Stomach (tissue), 9 donors: ENCODE measurements around the gene BCR. TPM values are rescaled to one million over a fixed set of nuclear protein-coding genes. Genes with fewer than 3 reads are reported as not detected.

Experiments used
- DNase-seq, 2 donors: peaks; one replicate each; pipeline versions ENCODE4 v3.0.0 to v3.0.0-alpha.2; 2013 to 2019
- H3K27ac ChIP-seq, 5 donors: fragments of 200-600 bp in 4 of 5; sonication (generic) in 4 of 5; one replicate each; pipeline ENCODE4 v1.5.1; 2013 to 2019; ENCODE audit warnings: mild to moderate bottlenecking in 1 of 5, moderate library complexity in 1 of 5
- H3K27me3 ChIP-seq, 3 donors: fragments of 200-600 bp; sonication (generic); one replicate each; pipeline ENCODE4 v1.5.1; 2017 to 2019; ENCODE audit warnings: mixed run types in 1 of 3
- H3K36me3 ChIP-seq, 4 donors: fragments of 200-600 bp; sonication (generic); 1 replicate in 3 of 4; 2 replicates in 1 of 4; pipeline ENCODE4 v1.5.1; 2016 to 2019
- H3K4me1 ChIP-seq, 4 donors: fragments of 200-600 bp; sonication (generic); one replicate each; pipeline ENCODE4 v1.5.1; 2016 to 2019
- H3K4me3 ChIP-seq, 4 donors: fragments of 200-600 bp; sonication (generic) in 3 of 4; one replicate each; pipeline ENCODE4 v1.5.1; 2016 to 2019; ENCODE audit warnings: mild to moderate bottlenecking in 1 of 4
- H3K9me3 ChIP-seq, 4 donors: fragments of 200-600 bp; sonication (generic); one replicate each; pipeline ENCODE4 v1.5.1; 2016 to 2019
- EP300 ChIP-seq: sonication (generic); formaldehyde crosslinking; IDR thresholded peaks from one replicate; pipeline ENCODE4 v1.6.1; 2017; ENCODE audit warnings: antibody characterized with exemption
- POLR2A ChIP-seq, 4 donors: fragments of 450-650 bp; IDR thresholded peaks; one replicate each; pipeline ENCODE4 v1.6.1; 2016; ENCODE audit warnings: antibody characterized with exemption in 4 of 4, control low read depth in 2 of 4, mild to moderate bottlenecking in 1 of 4, moderate library complexity in 1 of 4
- POLR2AphosphoS5 ChIP-seq, 3 donors: sonication (generic); formaldehyde crosslinking; IDR thresholded peaks; one replicate each; pipeline ENCODE4 v1.6.1; 2016; ENCODE audit warnings: antibody characterized with exemption in 3 of 3
- WGBS, 5 donors: extraction: QIAGEN DNeasy Blood & Tissue Kit in 3 of 5; methylation state at CpG; one replicate each; pipeline versions ENCODE4 v1.1.5 to v1.1.7; 2013 to 2018; 5-methylcytosine and 5-hydroxymethylcytosine counted together
- intact Hi-C: fragments of 100-400 bp; cut with DNase I; formaldehyde crosslinking; loops from one replicate; pipeline ENCODE4 v1.15.1; 2023; ENCODE audit warnings: low total_unique reads
- polyA plus RNA-seq, 3 donors: library from polyadenylated mRNA; stranded (reverse); fragments of 200-250 nt; gene quantifications; one replicate each; pipeline ENCODE4 v1.2.3, GENCODE V29; 2013
- total RNA-seq, 5 donors: library from RNA; depleted of rRNA; stranded (reverse); fragments of >200 nt; gene quantifications; one replicate each; pipeline versions ENCODE4 v1.1.0 to v1.2.3, GENCODE V29; 2014 to 2016
- TF ChIP-seq, protein P1 (sequence below), 7 experiments: fragments of 450-650 bp in 4 of 7; fragments of 200-600 bp in 3 of 7; sonication (generic) in 3 of 7; IDR thresholded peaks; one replicate each; pipeline ENCODE4 v1.5.1; 2016 to 2019; ENCODE audit warnings: antibody characterized with exemption in 7 of 7, control low read depth in 2 of 7, mild to moderate bottlenecking in 1 of 7
- donor health status: healthy with polysubstance abuse.
- donor health status: Bipolar disorder and iron deficiency.
- donor health status: healthy.

The BCR gene
- total and polyA plus RNA-seq, 8 donors = 10.4 to 80.1 (median 19.6) TPM

DNA sequence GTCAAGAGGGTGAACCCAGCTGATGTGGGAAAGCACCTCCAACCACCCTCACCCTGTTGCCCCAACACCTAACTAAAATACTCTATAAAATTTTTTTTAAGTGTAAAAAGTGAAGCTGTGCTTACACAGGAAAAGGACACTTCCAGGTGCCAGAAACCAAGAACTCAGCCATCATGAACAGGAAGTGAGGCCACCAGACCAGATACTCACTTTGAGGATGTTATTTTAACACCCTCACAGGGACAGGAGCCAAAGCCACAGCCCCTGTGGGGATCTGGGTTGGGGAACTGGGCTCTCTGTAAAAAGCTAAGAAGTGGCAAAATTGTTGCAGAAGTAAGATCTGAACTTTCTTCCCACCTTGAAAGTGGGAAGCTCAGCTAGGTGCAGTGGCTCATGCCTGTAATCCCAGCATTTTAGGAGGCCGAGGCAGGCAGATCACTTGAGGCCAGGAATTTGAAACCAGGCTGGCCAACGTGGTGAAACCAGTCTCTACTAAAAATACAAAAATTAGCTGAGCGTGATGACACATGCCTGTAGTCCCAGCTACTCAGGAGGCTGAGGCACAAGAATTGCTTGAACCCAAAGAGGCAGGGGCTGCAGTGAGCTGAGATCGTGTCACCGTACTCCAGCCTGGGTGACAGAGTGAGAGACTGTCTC is 42.3 kb upstream of the BCR start:
- DNase-seq = peak in 1 of 2 donors; percentile 61
- WGBS, 5 donors = 65 to 78% (median 73%) methylated on average over 5 of the region's 5 CpGs
- TF ChIP-seq, protein P1, sequence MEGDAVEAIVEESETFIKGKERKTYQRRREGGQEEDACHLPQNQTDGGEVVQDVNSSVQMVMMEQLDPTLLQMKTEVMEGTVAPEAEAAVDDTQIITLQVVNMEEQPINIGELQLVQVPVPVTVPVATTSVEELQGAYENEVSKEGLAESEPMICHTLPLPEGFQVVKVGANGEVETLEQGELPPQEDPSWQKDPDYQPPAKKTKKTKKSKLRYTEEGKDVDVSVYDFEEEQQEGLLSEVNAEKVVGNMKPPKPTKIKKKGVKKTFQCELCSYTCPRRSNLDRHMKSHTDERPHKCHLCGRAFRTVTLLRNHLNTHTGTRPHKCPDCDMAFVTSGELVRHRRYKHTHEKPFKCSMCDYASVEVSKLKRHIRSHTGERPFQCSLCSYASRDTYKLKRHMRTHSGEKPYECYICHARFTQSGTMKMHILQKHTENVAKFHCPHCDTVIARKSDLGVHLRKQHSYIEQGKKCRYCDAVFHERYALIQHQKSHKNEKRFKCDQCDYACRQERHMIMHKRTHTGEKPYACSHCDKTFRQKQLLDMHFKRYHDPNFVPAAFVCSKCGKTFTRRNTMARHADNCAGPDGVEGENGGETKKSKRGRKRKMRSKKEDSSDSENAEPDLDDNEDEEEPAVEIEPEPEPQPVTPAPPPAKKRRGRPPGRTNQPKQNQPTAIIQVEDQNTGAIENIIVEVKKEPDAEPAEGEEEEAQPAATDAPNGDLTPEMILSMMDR (IDR thresholded peaks at IDR 0.05) = no peak
- no peak for TF ChIP-seq POLR2A (IDR thresholded peaks at IDR 0.05)
- TF ChIP-seq POLR2AphosphoS5 (IDR thresholded peaks at IDR 0.05) = no peak
- no peak for TF ChIP-seq EP300
- Histone ChIP-seq H3K4me1 (peaks cover 15 to 32% (median 20%) of the 10 kb centered on the region in 4 donors), H3K27ac (peak overlapping the region in 4 of 5 donors; percentile 17 to 68 (median 34)), H3K27me3 (no peaks in the 10 kb centered on the region), H3K9me3 (no peaks in the 10 kb centered on the region), H3K4me3 (no peak overlapping the region), H3K36me3 (no peaks in the 10 kb centered on the region)
- intact Hi-C loops = loop anchor here (10.0 kb wide), 1 partner anchor 283 kb away; no protein-coding TSS in a partner anchor

DNA sequence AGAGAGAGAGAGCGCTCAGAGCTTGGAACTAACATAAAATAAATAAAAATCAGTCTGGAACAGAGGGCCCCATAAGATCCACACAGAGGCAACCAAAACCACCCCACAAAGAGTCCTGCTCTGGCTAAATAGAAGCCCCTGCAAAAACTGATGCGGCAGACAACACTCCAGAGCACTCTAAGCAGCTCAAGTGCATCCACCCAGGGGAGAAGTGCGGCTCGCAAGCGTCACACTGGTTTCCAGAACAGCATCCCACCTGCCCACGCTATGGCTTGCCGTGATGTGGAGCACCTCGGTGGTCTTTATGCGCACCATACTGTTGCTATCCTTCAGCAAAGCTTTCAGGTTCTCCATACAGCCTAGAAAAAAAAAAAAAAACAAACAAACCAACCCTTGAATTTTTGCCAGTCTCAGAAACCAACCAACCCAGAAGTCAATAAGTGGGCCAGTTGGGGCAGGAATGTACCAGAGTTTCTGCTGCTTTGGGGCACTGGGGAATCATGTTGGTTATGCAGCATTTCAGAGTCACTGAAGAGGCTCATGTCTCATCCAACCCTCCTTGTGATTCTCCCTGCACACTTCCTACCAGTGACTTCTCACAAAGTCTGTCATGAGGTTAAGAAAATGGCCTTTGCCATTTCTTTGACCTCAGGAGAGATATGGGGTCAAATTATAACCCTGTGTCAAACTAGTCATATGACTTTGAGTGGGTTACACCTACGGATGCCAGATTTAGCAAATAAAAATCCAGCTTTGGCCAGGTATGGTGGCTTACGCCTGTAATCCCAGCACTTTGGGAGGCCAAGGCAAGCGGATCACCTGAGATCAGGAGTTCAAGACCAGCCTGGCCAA is 41.5 kb upstream of the BCR start:
- Histone ChIP-seq H3K9me3 (no peaks in the 10 kb centered on the region), H3K4me1 (peaks cover 15 to 32% (median 20%) of the 10 kb centered on the region in 4 donors), H3K27me3 (no peaks in the 10 kb centered on the region), H3K27ac (peak overlapping the region in 2 of 5 donors; percentile 50 to 68), H3K36me3 (no peaks in the 10 kb centered on the region), H3K4me3 (no peak overlapping the region)
- no peak for DNase-seq
- intact Hi-C loops = loop anchor here (10.0 kb wide), 1 partner anchor 284 kb away; no protein-coding TSS in a partner anchor
- 89 to 94% (median 93%) methylated on average over 12 of the region's 12 CpGs for WGBS, 5 donors
- no peak for TF ChIP-seq POLR2A (IDR thresholded peaks at IDR 0.05)
- no peak for TF ChIP-seq POLR2AphosphoS5 (IDR thresholded peaks at IDR 0.05)
- TF ChIP-seq, protein P1 (IDR thresholded peaks at IDR 0.05) = no peak
- no peak for TF ChIP-seq EP300

DNA sequence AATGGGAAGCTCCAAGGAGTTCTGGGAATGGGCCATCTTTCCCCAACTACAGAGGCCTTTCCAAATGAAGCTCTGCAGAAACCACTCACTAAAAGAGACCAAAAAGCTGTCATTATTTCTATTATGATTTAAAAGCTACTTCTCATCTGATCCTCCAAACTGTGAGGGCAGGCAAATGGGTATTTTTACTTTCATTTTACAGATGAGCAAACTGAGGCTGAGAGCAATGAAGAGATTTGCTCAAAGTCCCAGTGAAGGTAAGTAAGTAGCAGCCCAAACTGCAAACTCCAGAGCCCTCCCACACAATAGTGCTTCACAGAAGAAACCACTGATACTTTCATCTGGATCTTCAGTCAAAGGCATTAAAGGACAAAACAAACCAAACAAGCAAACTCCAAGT is 39.9 kb upstream of the BCR start:
- intact Hi-C loops = no loop called here
- Histone ChIP-seq H3K27ac (no peak overlapping the region), H3K27me3 (no peaks in the 10 kb centered on the region), H3K9me3 (no peaks in the 10 kb centered on the region), H3K36me3 (no peaks in the 10 kb centered on the region), H3K4me3 (no peak overlapping the region), H3K4me1 (peaks cover 28 to 46% (median 32%) of the 10 kb centered on the region in 4 donors)
- no peak for TF ChIP-seq POLR2AphosphoS5 (IDR thresholded peaks at IDR 0.05)
- TF ChIP-seq EP300 = no peak
- TF ChIP-seq, protein P1 (IDR thresholded peaks at IDR 0.05) = no peak
- no peak for TF ChIP-seq POLR2A (IDR thresholded peaks at IDR 0.05)
- no peak for DNase-seq

DNA sequence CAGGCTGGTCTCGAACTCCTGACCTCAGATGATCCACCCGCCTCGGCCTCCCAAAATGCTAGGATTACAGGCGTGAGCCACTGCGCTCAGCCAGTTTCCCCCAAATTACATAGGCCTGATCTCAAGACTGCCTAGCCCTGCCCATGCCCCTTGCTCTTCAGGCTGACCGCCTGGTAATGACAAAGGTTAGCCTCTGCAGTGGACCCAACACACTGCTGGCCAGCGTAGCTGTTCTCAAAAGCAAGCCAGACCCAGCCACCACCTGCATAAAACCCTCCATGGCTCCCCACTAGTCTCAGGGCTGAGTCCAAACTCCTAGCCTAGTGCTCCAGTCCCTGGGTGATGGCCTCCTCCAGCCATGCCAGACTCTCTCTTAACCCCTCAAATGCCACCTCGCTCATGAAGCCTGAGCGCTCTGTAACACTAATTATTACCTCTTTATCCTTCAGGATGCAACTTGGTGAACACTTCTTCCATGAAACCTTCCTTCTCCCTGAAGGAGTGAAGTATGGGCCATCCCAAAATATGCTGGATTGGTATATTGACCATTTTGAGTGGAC is 37.7 kb upstream of the BCR start:
- no peaks in the 10 kb centered on the region for H3K27me3 ChIP-seq
- WGBS, 5 donors = 73 to 87% (median 77%) methylated on average over 9 of the region's 9 CpGs
- no peaks in the 10 kb centered on the region for H3K9me3 ChIP-seq
- DNase-seq = no peak
- TF ChIP-seq POLR2AphosphoS5 (IDR thresholded peaks at IDR 0.05) (no peak), EP300 (no peak), POLR2A (IDR thresholded peaks at IDR 0.05) (no peak)
- TF ChIP-seq, protein P1 (IDR thresholded peaks at IDR 0.05) = no peak
- intact Hi-C loops = no loop called here
- H3K27ac ChIP-seq = peak overlapping the region in 4 of 5 donors; percentile 74 to 86 (median 80)
- no peaks in the 10 kb centered on the region for H3K36me3 ChIP-seq
- peak overlapping the region in 3 of 4 donors; percentile 28 to 41 (median 29) for H3K4me3 ChIP-seq
- peaks cover 36 to 66% (median 50%) of the 10 kb centered on the region in 4 donors for H3K4me1 ChIP-seq
